GM12878 (cell line): ENCODE data around the gene SLC9C1. TPM values are rescaled to one million over a fixed set of nuclear protein-coding genes. Genes with fewer than 3 reads are reported as not detected.
A peak's percentile ranks its signal among the peaks of the same experiment; 100 is the strongest.

ENCODE experiments used
- ATAC-seq: fragments of 200-7000 bp; cut with Tn5 transposase; 3 replicates; pipeline ENCODE4 v1.9.1; 2020; ENCODE audit warnings: mild to moderate bottlenecking, moderate library complexity
- BruUV-seq: library from RNA; stranded (reverse); fragments of 400-500 nt; replicated peaks from 2 replicates; lab custom pipeline; 2021; lab: Mats Ljungman, UMichigan
- CTCF ChIA-PET: fragments of 300-600 bp; sonication (Branson Sonifier 250); formaldehyde crosslinking; extraction: SDS; loops from one replicate; lab custom pipeline; 2021; ENCODE audit warnings: inconsistent platforms; lab: Yijun Ruan, JAX
- POLR2A ChIA-PET: fragments of 350-600 bp; formaldehyde crosslinking; extraction: SDS; loops from one replicate; lab custom pipeline; 2021; ENCODE audit warnings: inconsistent platforms; lab: Charles Lee
- RAD21 ChIA-PET: fragments of 300-600 bp; sonication (Branson Sonifier 250); formaldehyde crosslinking; loops from one replicate; lab custom pipeline; 2023; ENCODE audit warnings: antibody characterized with exemption; ENCODE audit not compliant: unreplicated experiment; lab: Charles Lee
- SMC1A ChIA-PET: fragments of 300-600 bp; sonication (Branson Sonifier 250); formaldehyde crosslinking; loops from one replicate; lab custom pipeline; 2023; ENCODE audit not compliant: unreplicated experiment, uncharacterized antibody; lab: Charles Lee
- DNase-seq: peaks from one replicate; pipeline ENCODE4 v3.0.0-alpha.2; 2011; ENCODE audit warnings: low read depth, low spot score
- FAIRE-seq: peaks from 3 replicates; lab custom pipeline; 2011; peaks lifted over from hg19 to GRCh38; lab: Jason Lieb, UNC
- H2AFZ ChIP-seq: 2 replicates; pipeline ENCODE4 v1.6.0; 2011; ENCODE audit warnings: low read depth, low read length, control low read depth; ENCODE audit not compliant: control insufficient read depth
- H3K27ac ChIP-seq: 2 replicates; pipeline ENCODE4 v1.5.1; 2011; ENCODE audit warnings: control low read depth; ENCODE audit not compliant: control insufficient read depth, insufficient read depth
- H3K27me3 ChIP-seq, 2 experiments: replicated peaks in 1 of 2; 2 replicates each; pipeline versions ENCODE4 v1.6.0 to v1.6.1; 2011; ENCODE audit warnings: low read length in 1 of 2; ENCODE audit not compliant: control insufficient read depth in 2 of 2, insufficient read depth in 2 of 2
- H3K36me3 ChIP-seq, 2 experiments: 2 replicates each; pipeline ENCODE4 v1.5.1; 2011; ENCODE audit warnings: low read length in 1 of 2; ENCODE audit not compliant: control insufficient read depth in 2 of 2, insufficient read depth in 2 of 2
- H3K4me1 ChIP-seq: 2 replicates; pipeline ENCODE4 v1.6.1; 2011; ENCODE audit warnings: mild to moderate bottlenecking, low read length, moderate library complexity, mixed read lengths; ENCODE audit not compliant: control insufficient read depth, insufficient read depth
- H3K4me2 ChIP-seq: 2 replicates; pipeline ENCODE4 v1.6.0; 2011; ENCODE audit warnings: control low read depth; ENCODE audit not compliant: control insufficient read depth, insufficient read depth
- H3K4me3 ChIP-seq: fragments of 200-600 bp; sonication (generic); 2 replicates; pipeline ENCODE4 v1.5.1; 2016
- H3K79me2 ChIP-seq: 2 replicates; pipeline ENCODE4 v1.6.0; 2011; ENCODE audit warnings: low read length; ENCODE audit not compliant: control insufficient read depth, insufficient read depth
- H3K9ac ChIP-seq: 2 replicates; pipeline ENCODE4 v1.8.0; 2011; ENCODE audit warnings: low read length, control low read depth, mixed read lengths; ENCODE audit not compliant: control insufficient read depth, insufficient read depth
- H3K9me3 ChIP-seq: replicated peaks from 3 replicates; pipeline ENCODE4 v1.5.1; 2011; ENCODE audit warnings: mild to moderate bottlenecking, low read length; ENCODE audit not compliant: control insufficient read depth, insufficient read depth
- H4K20me1 ChIP-seq: 2 replicates; pipeline ENCODE4 v1.6.0; 2011; ENCODE audit not compliant: control insufficient read depth, insufficient read depth
- BCL3 ChIP-seq: IDR thresholded peaks from 2 replicates; pipeline ENCODE4 v1.6.1; 2011; ENCODE audit warnings: borderline replicate concordance, low read depth, mild to moderate bottlenecking, moderate library complexity, low read length; ENCODE audit not compliant: insufficient read depth, poor library complexity, severe bottlenecking
- BMI1 ChIP-seq: fragments of 450-650 bp; IDR thresholded peaks from 2 replicates; pipeline ENCODE4 v1.6.1; 2016; ENCODE audit warnings: mild to moderate bottlenecking, moderate library complexity, borderline replicate concordance
- CREB1 ChIP-seq: IDR thresholded peaks from 2 replicates; pipeline ENCODE4 v1.6.1; 2012; ENCODE audit warnings: low read depth, mild to moderate bottlenecking, inconsistent platforms
- DPF2 ChIP-seq: fragments of 450-650 bp; IDR thresholded peaks from 2 replicates; pipeline ENCODE4 v1.6.1; 2017; ENCODE audit warnings: mild to moderate bottlenecking
- EP300 ChIP-seq, 2 experiments: fragments of 150-350 bp in 1 of 2; IDR thresholded peaks; 2 replicates each; pipeline ENCODE4 v1.6.1; 2011 to 2012; ENCODE audit warnings: low read depth in 2 of 2, low read length in 2 of 2, borderline replicate concordance in 1 of 2, improper control_type of control experiment in 1 of 2, inconsistent platforms in 1 of 2; ENCODE audit not compliant: control insufficient read depth in 1 of 2
- IRF3 ChIP-seq: fragments of 450-650 bp; IDR thresholded peaks from 2 replicates; pipeline ENCODE4 v1.6.1; 2014; ENCODE audit warnings: mild to moderate bottlenecking
- MEF2B ChIP-seq: fragments of 450-650 bp; IDR thresholded peaks from 2 replicates; pipeline ENCODE4 v1.6.1; 2018; ENCODE audit warnings: mild to moderate bottlenecking, moderate library complexity; ENCODE audit not compliant: partially characterized antibody, poor library complexity, severe bottlenecking
- NBN ChIP-seq: fragments of 450-650 bp; IDR thresholded peaks from 2 replicates; pipeline ENCODE4 v1.6.1; 2016
- RAD51 ChIP-seq: fragments of 450-650 bp; IDR thresholded peaks from 2 replicates; pipeline ENCODE4 v1.6.1; 2016; ENCODE audit warnings: moderate library complexity, mild to moderate bottlenecking, inconsistent platforms
- RUNX3 ChIP-seq: IDR thresholded peaks from 2 replicates; pipeline ENCODE4 v1.6.1; 2012; ENCODE audit warnings: low read length, inconsistent platforms
- USF2 ChIP-seq: IDR thresholded peaks from 2 replicates; pipeline ENCODE4 v1.6.1; 2011; ENCODE audit warnings: low read depth, low read length, improper control_type of control experiment, borderline replicate concordance
- ZZZ3 ChIP-seq: IDR thresholded peaks from 2 replicates; pipeline ENCODE4 v1.6.1; 2011; ENCODE audit warnings: low read depth; ENCODE audit not compliant: control insufficient read depth, insufficient read length
- WGBS: methylation state at CpG from one replicate; pipeline ENCODE4 v1.1.6; 2016; ENCODE audit warnings: low lambda C conversion rate; ENCODE audit not compliant: insufficient replicate concordance, insufficient coverage; ENCODE audit errors: missing lambda C conversion rate; 5-methylcytosine and 5-hydroxymethylcytosine counted together
- in situ Hi-C: fragments of 300-500 bp; cut with MboI; formaldehyde crosslinking; loops from 9 replicates; pipeline ENCODE4 v1.14.3; 2018; ENCODE audit warnings: mixed read lengths
- intact Hi-C: fragments of 100-400 bp; cut with micrococcal nuclease; formaldehyde crosslinking; loops from one replicate; pipeline ENCODE4 v1.14.2; 2022; ENCODE audit not compliant: unreplicated experiment
- polyA plus RNA-seq, 11 experiments: library from polyadenylated mRNA; depleted of rRNA in 4 of 11; unstranded in 6 of 11; stranded (reverse) in 5 of 11; fragments of >200 nt; fragmentation: Nextera tagmentation in 4 of 11; fragmentation: Illumina TruSeq in 1 of 11; extraction: Ambion mirVana in 4 of 11; extraction: Trizol in 1 of 11; gene quantifications; 1 replicate in 1 of 11; 2 replicates in 10 of 11; pipeline versions ENCODE4 v1.2.1 to v1.2.3, GENCODE V29; 2011 to 2016; ENCODE audit warnings: inconsistent platforms in 2 of 11, missing spikeins in 2 of 11, low read depth in 1 of 11
- total RNA-seq, 4 experiments: library from RNA; depleted of rRNA in 3 of 4; stranded (reverse); fragments of >200 nt in 3 of 4; fragmentation: Illumina TruSeq in 1 of 4; extraction: Trizol in 1 of 4; gene quantifications; 2 replicates each; pipeline versions ENCODE4 v1.2.1 to v1.2.3, GENCODE V29; 2013 to 2021

Gene SLC9C1
- total and polyA plus RNA-seq, 10 of the 15 experiments (the other 5 are each of a cell fraction or from before 2014, with no cell fraction given), result not detected

GRCh38 chr3:112253301-112253971, 40.6 kb downstream of the SLC9C1 start:
- DNase-seq (peak; percentile 66), ATAC-seq (peak; percentile 89), FAIRE-seq (no peak)
- ChIA-PET SMC1A (interaction anchor here (1.1 to 1.4 kb wide), 3 partner anchors 12 to 142 kb away, joined by 3 read pairs; no protein-coding TSS in a partner anchor), RAD21 (no interaction called here), CTCF (interaction anchor here (1.0 kb wide), 1 partner anchor 21 kb away, joined by 3 read pairs; no protein-coding TSS in a partner anchor), POLR2A (no interaction called here)
- Histone ChIP-seq H3K9ac (no peak overlapping the region), H2AFZ (no peak overlapping the region), H3K27ac (no peak overlapping the region), H3K4me3 (no peak overlapping the region), H3K9me3 (peaks cover 32% of the 10 kb centered on the region; the same call in 2 of the 3 replicates), H3K27me3 (no peaks in the 10 kb centered on the region), H3K4me1 (peaks cover 15% of the 10 kb centered on the region), H3K79me2 (no peaks in the 10 kb centered on the region), H3K4me2 (no peak overlapping the region; the same call in 1 of the 2 replicates), H3K36me3 (no peaks in the 10 kb centered on the region), H4K20me1 (no peaks in the 10 kb centered on the region)
- TF ChIP-seq MEF2B (peak; percentile 49), IRF3 (no peak), RUNX3 (peak; percentile 78), DPF2 (0 out of 2 replicates have a peak, but pooled peaks have one; percentile 34), NBN (no peak), ZZZ3 (no peak), EP300 (IDR thresholded peaks at IDR 0.05; ENCODE audit: borderline replicate concordance in 1 of 2, control insufficient read depth in 1 of 2, low read depth in 2 of 2, low read length in 2 of 2) (peak in 1 of 2 experiments; percentile 41; a peak in 1 of 4 replicates), BCL3 (no peak), BMI1 (no peak), RAD51 (peak; percentile 39; the same call in 1 of the 2 replicates), CREB1 (no peak), USF2 (no peak)
- in situ Hi-C loops (no loop called here), intact Hi-C loops (no loop called here)
- BruUV-seq, result no TSS peak
- 69% methylated on average over 2 of the region's 2 CpGs for WGBS
